ENCODE results near the gene SMCO3. TPM values are rescaled to one million over a fixed set of nuclear protein-coding genes. Genes with fewer than 3 reads are reported as not detected.
A peak's percentile ranks its signal among the peaks of the same experiment; 100 is the strongest.
"Not testable (repeated sequence)": the region's sequence is repeated elsewhere in the genome, so short reads cannot be mapped to it uniquely, and the experiment has no call there.

SMCO3 gene
- total RNA-seq, 2 experiments from 2014 or later: not detected

DNA sequence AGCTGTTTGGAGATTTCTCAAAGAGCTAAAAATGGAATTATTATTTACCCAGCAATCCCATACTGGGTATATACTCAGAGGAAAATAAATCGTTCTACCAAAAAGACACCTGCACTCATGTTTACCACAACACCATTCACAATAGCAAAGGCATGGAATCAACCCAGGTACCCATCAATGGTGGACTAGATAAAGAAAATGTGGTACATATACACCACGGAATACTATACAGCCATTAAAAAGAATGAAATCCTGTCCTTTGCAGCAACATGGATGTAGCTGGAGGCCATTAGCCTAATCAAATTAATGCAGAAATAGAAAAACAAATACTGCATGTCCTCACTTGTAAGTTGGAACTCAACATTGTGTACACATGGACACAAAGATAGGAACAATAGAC lies 48.6 kb downstream of the SMCO3 start:
- Mint-ChIP-seq H3K9me3 (peaks cover 11% of the 10 kb centered on the region), H3K36me3 (ENCODE audit: low read depth) (peaks cover 93% of the 10 kb centered on the region), H3K27me3 (no peaks in the 10 kb centered on the region), H3K4me3 (peak overlapping the region; percentile 15), H3K27ac (no peak overlapping the region), H3K4me1 (ENCODE audit: low read depth) (peaks cover 52% of the 10 kb centered on the region)
- TF ChIP-seq, protein P1, sequence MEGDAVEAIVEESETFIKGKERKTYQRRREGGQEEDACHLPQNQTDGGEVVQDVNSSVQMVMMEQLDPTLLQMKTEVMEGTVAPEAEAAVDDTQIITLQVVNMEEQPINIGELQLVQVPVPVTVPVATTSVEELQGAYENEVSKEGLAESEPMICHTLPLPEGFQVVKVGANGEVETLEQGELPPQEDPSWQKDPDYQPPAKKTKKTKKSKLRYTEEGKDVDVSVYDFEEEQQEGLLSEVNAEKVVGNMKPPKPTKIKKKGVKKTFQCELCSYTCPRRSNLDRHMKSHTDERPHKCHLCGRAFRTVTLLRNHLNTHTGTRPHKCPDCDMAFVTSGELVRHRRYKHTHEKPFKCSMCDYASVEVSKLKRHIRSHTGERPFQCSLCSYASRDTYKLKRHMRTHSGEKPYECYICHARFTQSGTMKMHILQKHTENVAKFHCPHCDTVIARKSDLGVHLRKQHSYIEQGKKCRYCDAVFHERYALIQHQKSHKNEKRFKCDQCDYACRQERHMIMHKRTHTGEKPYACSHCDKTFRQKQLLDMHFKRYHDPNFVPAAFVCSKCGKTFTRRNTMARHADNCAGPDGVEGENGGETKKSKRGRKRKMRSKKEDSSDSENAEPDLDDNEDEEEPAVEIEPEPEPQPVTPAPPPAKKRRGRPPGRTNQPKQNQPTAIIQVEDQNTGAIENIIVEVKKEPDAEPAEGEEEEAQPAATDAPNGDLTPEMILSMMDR (IDR thresholded peaks at IDR 0.05): no peak
- peaks cover 14% of the 10 kb centered on the region for H3K36me3 ChIP-seq (ENCODE audit: insufficient read depth, low read length)
- DNase-seq (no peak), ATAC-seq (ENCODE audit: poor library complexity) (no peak)
- peaks cover 19% of the 10 kb centered on the region for H3K4me1 ChIP-seq (ENCODE audit: insufficient read depth, low read length)
- ChIA-PET CTCF (interaction anchor here (0.6 kb wide), 1 partner anchor 13 kb away, joined by 3 read pairs; no protein-coding TSS in a partner anchor), POLR2A (interaction anchor here (1.0 kb wide), 1 partner anchor 8 kb away, joined by 3 read pairs; no protein-coding TSS in a partner anchor)
- H3K27ac ChIP-seq (ENCODE audit: low read depth in 1 of 2, low read length in 2 of 2): no peak overlapping the region
- intact Hi-C loops (cut with DNase I, micrococcal nuclease): loop anchor here in 1 of 2 experiments (5.0 to 10.0 kb wide), 4 partner anchors 37 to 528 kb away; partner anchors contain the start of genes ATF7IP, C12orf60 and WBP11
- no peak overlapping the region for H3K4me3 ChIP-seq (ENCODE audit: low read length)
- peaks cover 12 to 18% of the 10 kb centered on the region in 2 experiments for H3K9me3 ChIP-seq (ENCODE audit: control insufficient read depth in 1 of 2, insufficient read depth in 1 of 2, low read length in 2 of 2)
- no peaks in the 10 kb centered on the region for H3K27me3 ChIP-seq (ENCODE audit: control insufficient read depth in 1 of 2, insufficient read depth in 2 of 2, low read length in 2 of 2)

DNA sequence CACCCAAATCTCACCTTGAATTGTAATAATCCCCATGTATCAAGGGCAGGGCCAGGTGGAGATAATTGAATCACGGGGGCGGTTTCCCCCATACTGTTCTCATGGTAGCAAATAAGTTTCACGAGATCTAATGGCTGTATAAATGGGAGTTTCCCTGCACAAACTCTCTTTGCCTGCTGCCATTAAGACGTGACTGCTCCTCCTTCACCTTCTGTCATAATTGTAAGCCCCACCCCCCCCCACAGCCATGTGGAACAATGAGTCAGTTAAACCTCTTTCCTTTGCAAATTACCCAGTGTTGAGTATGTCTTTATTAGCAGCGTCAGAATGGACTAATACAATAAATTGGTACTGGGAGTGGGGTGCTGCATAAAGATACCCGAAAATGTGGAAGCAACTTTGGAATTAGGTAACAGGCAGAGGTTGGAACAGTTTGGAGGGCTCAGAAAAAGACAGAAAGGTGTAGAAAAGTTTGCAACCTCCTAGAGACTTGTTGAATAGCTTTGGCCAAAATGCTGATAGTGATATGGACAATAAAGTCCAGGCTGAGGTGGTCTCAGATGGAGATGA lies 54.2 kb downstream of the SMCO3 start:
- intact Hi-C loops (cut with DNase I, micrococcal nuclease): loop anchor here (10.0 kb wide), 2 partner anchors 45 to 395 kb away; partner anchors contain the start of genes ATF7IP (in 1 of the 2), C12orf60 (in 1 of the 2) and WBP11 (in 1 of the 2)
- H3K36me3 Mint-ChIP-seq (ENCODE audit: low read depth): peaks cover 78% of the 10 kb centered on the region
- CTCF ChIA-PET; DNase-seq; H3K4me1 ChIP-seq (ENCODE audit: insufficient read depth, low read length); H3K9me3 Mint-ChIP-seq; H3K27ac ChIP-seq (ENCODE audit: low read depth in 1 of 2, low read length in 2 of 2); POLR2A ChIA-PET; H3K27me3 ChIP-seq (ENCODE audit: control insufficient read depth in 1 of 2, insufficient read depth in 2 of 2, low read length in 2 of 2); H3K27me3 Mint-ChIP-seq; H3K4me3 ChIP-seq (ENCODE audit: low read length); H3K4me3 Mint-ChIP-seq; H3K36me3 ChIP-seq (ENCODE audit: insufficient read depth, low read length); ATAC-seq (ENCODE audit: poor library complexity): not testable (repeated sequence)
- peaks cover 34% of the 10 kb centered on the region for H3K4me1 Mint-ChIP-seq (ENCODE audit: low read depth)
- peak overlapping the region; percentile 24 for H3K27ac Mint-ChIP-seq
- H3K9me3 ChIP-seq (ENCODE audit: control insufficient read depth in 1 of 2, insufficient read depth in 1 of 2, low read length in 2 of 2): peaks cover 12 to 14% of the 10 kb centered on the region in 2 experiments

DNA sequence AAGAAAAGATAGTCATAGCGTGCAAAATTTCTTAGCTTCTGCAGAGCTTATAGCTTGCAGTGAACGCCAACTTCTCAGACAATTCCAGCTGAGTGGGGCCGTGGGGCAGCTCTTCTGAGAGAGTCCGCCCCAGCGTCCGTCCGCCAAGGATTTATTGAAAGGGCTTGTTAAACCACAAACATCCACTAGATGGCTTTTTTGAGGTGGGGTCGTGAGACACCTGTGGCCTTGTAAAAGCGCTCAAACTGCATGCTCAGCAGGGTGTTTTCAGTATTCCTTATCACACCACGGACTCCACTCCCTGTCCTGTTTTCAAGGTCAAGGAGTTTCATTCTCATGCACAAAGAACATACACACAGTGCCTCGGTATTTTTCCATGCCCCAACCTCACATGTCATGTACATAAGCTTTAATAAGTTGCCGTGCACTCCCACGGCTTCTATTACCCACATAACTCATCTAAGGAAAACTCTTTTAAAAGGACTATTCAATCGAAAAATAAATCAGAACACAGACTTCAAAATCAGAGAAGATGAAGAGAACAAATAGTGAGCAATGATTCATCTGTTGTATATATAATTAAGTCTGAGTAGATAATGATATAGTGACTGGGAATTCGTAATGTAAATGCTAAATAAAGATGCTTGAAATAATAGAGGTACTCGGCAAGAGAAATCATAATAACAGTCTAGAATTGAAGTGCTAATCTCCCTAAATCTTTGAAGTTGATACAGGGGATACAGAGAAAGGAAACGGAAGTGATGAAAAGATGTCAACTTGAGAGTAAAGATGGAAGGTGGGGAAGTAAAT lies 57.4 kb downstream of the SMCO3 start:
- Mint-ChIP-seq H3K9me3 (no peaks in the 10 kb centered on the region), H3K27ac (no peak overlapping the region), H3K27me3 (no peaks in the 10 kb centered on the region), H3K4me1 (ENCODE audit: low read depth) (peaks cover 40% of the 10 kb centered on the region), H3K4me3 (no peak overlapping the region), H3K36me3 (ENCODE audit: low read depth) (peaks cover 58% of the 10 kb centered on the region)
- H3K36me3 ChIP-seq (ENCODE audit: insufficient read depth, low read length): peaks cover under 1% of the 10 kb centered on the region
- TF ChIP-seq, protein P1 (IDR thresholded peaks at IDR 0.05): no peak
- peak in 3 of 14 experiments; percentile 22 to 38 (median 34) for DNase-seq
- no peak for ATAC-seq (ENCODE audit: poor library complexity)
- H3K27ac ChIP-seq (ENCODE audit: low read depth in 1 of 2, low read length in 2 of 2): no peak overlapping the region
- ChIA-PET CTCF (interaction anchor here (1.3 to 2.2 kb wide), 2 partner anchors 11 to 13 kb away, joined by 5 to 6 read pairs; no protein-coding TSS in a partner anchor), POLR2A (no interaction called here)
- H3K27me3 ChIP-seq (ENCODE audit: control insufficient read depth in 1 of 2, insufficient read depth in 2 of 2, low read length in 2 of 2): no peaks in the 10 kb centered on the region
- no peak overlapping the region for H3K4me3 ChIP-seq (ENCODE audit: low read length)
- H3K4me1 ChIP-seq (ENCODE audit: insufficient read depth, low read length): peaks cover 4% of the 10 kb centered on the region
- intact Hi-C loops (cut with DNase I, micrococcal nuclease): loop anchor here in 1 of 2 experiments (10.0 kb wide), 1 partner anchor 48 kb away; the partner anchor contains the start of genes C12orf60 and WBP11
- H3K9me3 ChIP-seq (ENCODE audit: control insufficient read depth in 1 of 2, insufficient read depth in 1 of 2, low read length in 2 of 2): peaks cover 4 to 7% of the 10 kb centered on the region in 2 experiments

Other genes with a start within 250 kb of the SMCO3 start
- 1 to 10 TPM in 1 of 2 experiments, under 1 TPM in 1; 0.95 to 1.3 TPM for gene PLBD1, start 246.3 kb downstream of the SMCO3 start, total RNA-seq
- not detected for gene GUCY2C, start 117.6 kb downstream of the SMCO3 start, total RNA-seq
- gene WBP11, start 10.7 kb downstream of the SMCO3 start, total RNA-seq: 100 to 1,000 TPM; 169 to 188 TPM
- gene C12orf60, start 10.5 kb downstream of the SMCO3 start, total RNA-seq: under 1 TPM; 0.11 to 0.22 TPM
- not detected for gene ART4, start 29.3 kb upstream of the SMCO3 start, total RNA-seq
- gene MGP, start 71.7 kb upstream of the SMCO3 start, total RNA-seq: 1 to 10 TPM; 1.3 to 1.8 TPM
- gene ERP27, start 124.4 kb upstream of the SMCO3 start, total RNA-seq: 10 to 100 TPM; 16.2 to 17.1 TPM
- gene ARHGDIB, start 147.4 kb upstream of the SMCO3 start, total RNA-seq: 100 to 1,000 TPM; 872 to 942 TPM
- gene PDE6H, start 158.9 kb upstream of the SMCO3 start, total RNA-seq: not detected